ENCODE measurements around the gene DESI2. TPM values are rescaled to one million over a fixed set of nuclear protein-coding genes. Genes with fewer than 3 reads are reported as not detected.
A peak's percentile ranks its signal among the peaks of the same experiment; 100 is the strongest.

Gene DESI2
- total RNA-seq, 2 experiments from 2014 or later = 30.4 to 31.1 TPM

DNA sequence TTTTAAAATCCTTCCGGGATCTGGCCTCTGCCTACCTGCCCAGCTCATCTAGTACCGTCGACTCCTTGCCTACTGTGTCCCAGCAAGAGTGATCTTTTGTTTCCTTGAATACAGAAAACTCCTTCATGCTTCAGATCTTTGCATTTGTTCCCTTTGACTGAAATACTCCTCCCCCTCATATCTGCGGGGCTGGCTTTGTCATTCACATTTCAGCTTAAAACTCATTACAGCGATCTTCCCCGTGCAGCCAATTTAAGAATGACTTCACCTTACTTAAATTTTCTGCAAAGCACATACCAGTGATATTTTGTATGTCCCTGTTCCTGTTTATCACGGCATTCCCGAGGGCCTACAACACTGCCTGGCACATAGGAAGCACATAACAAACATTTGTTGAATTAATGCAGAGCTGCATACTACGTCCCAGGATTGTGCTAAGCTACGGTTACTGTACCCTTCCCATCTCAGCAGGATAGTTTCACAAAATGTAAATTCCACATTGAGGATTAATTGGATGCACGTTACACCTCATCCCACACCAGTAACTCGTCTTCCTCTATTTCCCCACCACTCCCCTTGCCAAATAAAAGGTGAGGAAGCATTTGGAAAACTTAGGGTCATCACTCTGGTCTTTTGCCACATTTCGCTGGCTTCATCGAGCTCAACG is 837 bp upstream of the DESI2 start:
- CTCF ChIA-PET = interaction anchor here (1.1 to 2.8 kb wide), 3 partner anchors 48 to 390 kb away, joined by 3 to 8 read pairs (median 4); no protein-coding TSS in a partner anchor
- Mint-ChIP-seq H3K36me3 (ENCODE audit: low read depth) (peaks cover 5% of the 10 kb centered on the region), H3K27me3 (no peaks in the 10 kb centered on the region), H3K4me3 (peak overlapping the region; percentile 79), H3K27ac (peak overlapping the region; percentile 86), H3K4me1 (ENCODE audit: low read depth) (peaks cover 16% of the 10 kb centered on the region), H3K9me3 (no peaks in the 10 kb centered on the region)
- POLR2A ChIA-PET = interaction anchor here (1.0 to 1.1 kb wide), 2 partner anchors 211 to 318 kb away, joined by 3 read pairs; a partner anchor contains a TSS
- TF ChIP-seq, protein P1, sequence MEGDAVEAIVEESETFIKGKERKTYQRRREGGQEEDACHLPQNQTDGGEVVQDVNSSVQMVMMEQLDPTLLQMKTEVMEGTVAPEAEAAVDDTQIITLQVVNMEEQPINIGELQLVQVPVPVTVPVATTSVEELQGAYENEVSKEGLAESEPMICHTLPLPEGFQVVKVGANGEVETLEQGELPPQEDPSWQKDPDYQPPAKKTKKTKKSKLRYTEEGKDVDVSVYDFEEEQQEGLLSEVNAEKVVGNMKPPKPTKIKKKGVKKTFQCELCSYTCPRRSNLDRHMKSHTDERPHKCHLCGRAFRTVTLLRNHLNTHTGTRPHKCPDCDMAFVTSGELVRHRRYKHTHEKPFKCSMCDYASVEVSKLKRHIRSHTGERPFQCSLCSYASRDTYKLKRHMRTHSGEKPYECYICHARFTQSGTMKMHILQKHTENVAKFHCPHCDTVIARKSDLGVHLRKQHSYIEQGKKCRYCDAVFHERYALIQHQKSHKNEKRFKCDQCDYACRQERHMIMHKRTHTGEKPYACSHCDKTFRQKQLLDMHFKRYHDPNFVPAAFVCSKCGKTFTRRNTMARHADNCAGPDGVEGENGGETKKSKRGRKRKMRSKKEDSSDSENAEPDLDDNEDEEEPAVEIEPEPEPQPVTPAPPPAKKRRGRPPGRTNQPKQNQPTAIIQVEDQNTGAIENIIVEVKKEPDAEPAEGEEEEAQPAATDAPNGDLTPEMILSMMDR (IDR thresholded peaks at IDR 0.05) = no peak
- no peak for ATAC-seq
- intact Hi-C loops (cut with micrococcal nuclease) = loop anchor here (5.0 kb wide), 2 partner anchors 200 to 320 kb away; partner anchors contain the start of gene ADSS2
- peak; percentile 4 for DNase-seq

DNA sequence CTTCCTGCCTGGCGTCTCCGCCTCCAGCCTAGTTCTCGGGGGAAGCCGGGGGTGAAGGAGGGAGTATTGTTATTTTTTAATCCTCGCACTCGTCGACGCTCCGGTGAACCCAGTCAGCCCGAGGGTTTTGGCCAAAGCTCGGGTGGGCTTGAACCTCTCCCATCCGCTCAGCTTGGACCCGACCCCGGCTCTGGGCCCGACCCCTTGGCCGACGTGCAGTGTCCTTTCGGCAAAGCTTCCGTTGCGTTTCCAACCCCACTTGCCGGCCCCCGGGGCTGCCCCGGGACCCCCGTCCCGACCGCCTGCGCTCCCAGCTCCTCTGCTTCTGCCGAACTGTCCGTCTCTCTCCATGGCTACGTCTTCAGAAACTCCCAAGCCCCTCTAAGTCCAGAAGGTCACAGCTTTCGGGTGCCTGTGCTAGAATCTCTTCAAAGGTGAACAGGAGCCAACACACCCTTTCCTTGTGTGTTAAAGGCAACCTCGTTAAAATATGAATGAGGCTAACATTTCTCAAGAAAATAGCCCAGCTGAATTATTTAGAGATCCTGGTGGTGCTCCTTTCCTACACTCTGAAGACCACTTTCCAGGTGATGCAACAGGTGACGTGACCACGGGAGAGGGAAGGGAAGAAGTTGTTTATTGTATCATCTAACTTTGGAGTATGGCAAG is 647 bp downstream of the DESI2 start:
- CTCF ChIA-PET = interaction anchor here (0.9 to 2.8 kb wide), 3 partner anchors 14 to 389 kb away, joined by 3 to 8 read pairs (median 4); no protein-coding TSS in a partner anchor

DNA sequence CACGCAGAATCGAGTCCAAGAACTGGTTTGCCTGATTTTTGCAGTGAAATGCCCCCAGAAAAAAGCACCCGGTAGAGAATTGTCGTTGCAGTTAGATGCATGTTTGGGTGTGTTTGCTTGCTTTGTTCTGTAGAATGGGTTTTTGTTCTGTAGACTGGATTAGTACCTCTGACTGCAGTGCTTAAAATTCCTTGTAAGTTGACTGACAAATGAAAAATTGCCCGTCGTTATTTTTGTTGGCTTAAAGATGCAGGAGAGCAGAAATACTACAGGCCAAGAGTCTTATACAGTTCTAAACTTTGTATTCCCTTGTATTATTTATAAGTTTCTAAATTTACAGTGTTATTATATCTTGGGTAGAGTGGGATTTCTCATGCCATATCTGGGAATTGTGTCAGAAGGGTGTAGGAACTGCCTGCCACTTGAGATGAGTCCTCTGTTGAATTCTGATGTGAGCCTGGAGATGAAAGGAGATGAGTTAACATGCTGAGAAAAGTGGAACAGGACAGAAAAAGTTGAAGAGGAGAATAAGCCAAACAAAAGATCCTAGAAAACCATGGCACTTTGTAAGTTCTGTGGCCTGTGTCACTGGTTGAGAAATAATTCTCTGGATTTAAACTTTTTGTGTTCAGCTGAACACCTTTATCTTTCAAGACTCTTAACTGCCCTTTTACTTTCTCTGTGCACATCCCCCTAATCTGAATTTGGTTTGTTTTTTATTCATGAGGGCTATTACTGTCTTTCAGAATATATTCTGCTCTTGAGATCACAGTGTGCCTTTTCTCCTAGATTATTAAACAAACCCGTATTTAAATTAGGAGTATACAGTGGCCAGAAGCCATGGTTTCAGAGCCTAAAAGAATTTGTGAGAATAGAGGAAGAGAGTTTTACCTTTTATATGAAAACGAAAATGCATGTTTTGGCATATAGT is 1.4 kb downstream of the DESI2 start:
- no peak for DNase-seq
- ChIA-PET POLR2A (interaction anchor here (1.5 kb wide), 1 partner anchor 181 kb away, joined by 7 read pairs; the partner anchor contains the start of gene COX20), CTCF (interaction anchor here (0.6 to 2.8 kb wide), 4 partner anchors 15 to 388 kb away, joined by 3 to 8 read pairs (median 4); no protein-coding TSS in a partner anchor)
- Mint-ChIP-seq H3K4me3 (no peak overlapping the region), H3K36me3 (ENCODE audit: low read depth) (peaks cover 20% of the 10 kb centered on the region), H3K4me1 (ENCODE audit: low read depth) (peaks cover 31% of the 10 kb centered on the region), H3K27me3 (no peaks in the 10 kb centered on the region), H3K27ac (no peak overlapping the region), H3K9me3 (no peaks in the 10 kb centered on the region)
- TF ChIP-seq, protein P1 (IDR thresholded peaks at IDR 0.05) = no peak
- ATAC-seq = no peak
- intact Hi-C loops (cut with micrococcal nuclease) = loop anchor here (5.0 kb wide), 2 partner anchors 202 to 318 kb away; partner anchors contain the start of gene ADSS2

More for the DNA sequence above, 647 bp downstream of the DESI2 start:
- H3K27ac Mint-ChIP-seq = no peak overlapping the region
- H3K9me3 Mint-ChIP-seq = no peaks in the 10 kb centered on the region
- DNase-seq (no peak), ATAC-seq (no peak)
- peaks cover 15% of the 10 kb centered on the region for H3K36me3 Mint-ChIP-seq (ENCODE audit: low read depth)
- no peak overlapping the region for H3K4me3 Mint-ChIP-seq
- no peaks in the 10 kb centered on the region for H3K27me3 Mint-ChIP-seq
- intact Hi-C loops (cut with micrococcal nuclease) = loop anchor here (5.0 kb wide), 2 partner anchors 201 to 319 kb away; partner anchors contain the start of gene ADSS2
- POLR2A ChIA-PET = interaction anchor here (0.8 to 1.5 kb wide), 3 partner anchors 75 to 181 kb away, joined by 3 to 7 read pairs (median 3); partner anchors contain the start of gene COX20
- peaks cover 29% of the 10 kb centered on the region for H3K4me1 Mint-ChIP-seq (ENCODE audit: low read depth)
- TF ChIP-seq, protein P1 (IDR thresholded peaks at IDR 0.05) = no peak

DNA sequence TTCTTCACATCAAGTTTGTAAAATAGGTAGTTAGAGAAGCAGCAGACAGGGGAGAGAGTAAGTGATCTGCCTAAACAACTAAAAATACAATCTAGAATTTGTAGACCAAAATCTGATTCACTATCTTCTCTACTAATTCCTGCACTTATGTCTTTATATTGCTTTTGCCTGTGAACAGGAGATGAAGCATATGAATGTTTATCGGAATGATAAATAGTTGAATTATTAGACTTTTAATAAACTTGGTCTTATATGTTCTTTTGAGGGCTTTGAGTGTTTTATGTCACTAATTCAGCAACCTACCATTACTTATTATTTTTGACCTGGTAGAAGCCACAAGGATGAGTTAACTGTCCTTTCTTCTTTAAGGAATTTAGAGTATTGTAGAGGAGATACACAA is 2.3 kb downstream of the DESI2 start:
- Mint-ChIP-seq H3K27me3 (no peaks in the 10 kb centered on the region), H3K4me3 (no peak overlapping the region), H3K9me3 (no peaks in the 10 kb centered on the region), H3K27ac (no peak overlapping the region), H3K36me3 (ENCODE audit: low read depth) (peaks cover 28% of the 10 kb centered on the region), H3K4me1 (ENCODE audit: low read depth) (peaks cover 33% of the 10 kb centered on the region)
- TF ChIP-seq, protein P1 (IDR thresholded peaks at IDR 0.05) = no peak
- no peak for DNase-seq
- CTCF ChIA-PET = interaction anchor here (0.6 to 1.3 kb wide), 2 partner anchors 51 to 130 kb away, joined by 3 read pairs; no protein-coding TSS in a partner anchor
- POLR2A ChIA-PET = no interaction called here
- intact Hi-C loops (cut with micrococcal nuclease) = no loop called here
- ATAC-seq = no peak

Data from activated CD8-positive, alpha-beta T cell treated with anti-CD3 and anti-CD28 coated beads for 36 hours (primary cell).